Mesothelial cell of epicardium (in vitro differentiated cells): Measurements from ENCODE around the gene CCR6. TPM values are rescaled to one million over a fixed set of nuclear protein-coding genes. Genes with fewer than 3 reads are reported as not detected.
"Not testable (repeated sequence)": the region's sequence is repeated elsewhere in the genome, so short reads cannot be mapped to it uniquely, and the experiment has no call there.

Experiments used
- DNase-seq, 2 experiments: peaks; one replicate each; pipeline ENCODE4 v3.0.0; 2021; ENCODE audit warnings: low spot score in 2 of 2; ENCODE audit not compliant: unreplicated experiment in 2 of 2
- H3K27ac Mint-ChIP-seq: 2 replicates; pipeline ENCODE4 v1.8.0; 2021; ENCODE audit warnings: mixed read lengths
- H3K27me3 Mint-ChIP-seq: 2 replicates; pipeline ENCODE4 v1.8.0; 2021; ENCODE audit warnings: low read depth, mixed read lengths
- H3K36me3 Mint-ChIP-seq: 2 replicates; pipeline ENCODE4 v1.8.0; 2021; ENCODE audit warnings: mixed read lengths
- H3K4me1 Mint-ChIP-seq: 2 replicates; pipeline ENCODE4 v1.8.0; 2021; ENCODE audit warnings: mixed read lengths
- H3K4me3 Mint-ChIP-seq: 2 replicates; pipeline ENCODE4 v1.8.0; 2021; ENCODE audit warnings: mild to moderate bottlenecking, moderate library complexity, mixed read lengths
- H3K9me3 Mint-ChIP-seq: 2 replicates; pipeline ENCODE4 v1.8.0; 2021; ENCODE audit warnings: mixed read lengths
- total RNA-seq: library from RNA; stranded (reverse); gene quantifications from 3 replicates; pipeline ENCODE4 v1.2.1, GENCODE V29; 2021
- TF ChIP-seq, protein P1 (sequence below): fragments of 200-600 bp; sonication (generic); IDR thresholded peaks from one replicate; pipeline ENCODE4 v1.5.0; 2021; ENCODE audit warnings: antibody characterized with exemption; ENCODE audit not compliant: unreplicated experiment

Gene CCR6
- total RNA-seq, 1 donor from 2014 or later: not detected

DNA sequence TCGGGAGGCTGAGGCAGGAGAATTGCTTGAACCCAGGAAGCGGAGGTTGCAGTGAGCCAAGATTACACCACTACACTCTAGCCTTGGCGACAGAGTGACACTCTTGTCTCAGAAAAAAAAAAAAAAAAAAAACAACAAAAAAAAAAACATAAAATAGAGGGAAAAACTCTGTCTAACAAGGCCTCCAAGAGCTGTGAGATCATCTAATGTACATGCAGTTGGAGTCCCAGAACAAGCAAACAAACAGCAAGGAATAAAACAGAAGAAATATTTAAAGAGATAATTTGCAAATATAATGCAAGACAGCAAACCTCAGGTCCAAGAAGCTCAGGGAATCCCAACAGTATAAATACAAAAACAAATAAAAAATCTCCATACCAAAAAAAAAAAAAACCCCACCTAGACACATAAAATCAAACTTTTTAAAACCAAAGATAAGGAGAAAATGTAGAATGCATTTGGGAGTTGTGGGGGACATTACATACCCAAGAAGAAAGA, 35.0 kb upstream of the CCR6 start:
- no peak overlapping the region for H3K4me3 Mint-ChIP-seq
- H3K9me3 Mint-ChIP-seq: peaks cover 27% of the 10 kb centered on the region
- H3K36me3 Mint-ChIP-seq: peaks cover 4% of the 10 kb centered on the region
- H3K27ac Mint-ChIP-seq: no peak overlapping the region
- peaks cover 15% of the 10 kb centered on the region for H3K4me1 Mint-ChIP-seq
- TF ChIP-seq, protein P1, sequence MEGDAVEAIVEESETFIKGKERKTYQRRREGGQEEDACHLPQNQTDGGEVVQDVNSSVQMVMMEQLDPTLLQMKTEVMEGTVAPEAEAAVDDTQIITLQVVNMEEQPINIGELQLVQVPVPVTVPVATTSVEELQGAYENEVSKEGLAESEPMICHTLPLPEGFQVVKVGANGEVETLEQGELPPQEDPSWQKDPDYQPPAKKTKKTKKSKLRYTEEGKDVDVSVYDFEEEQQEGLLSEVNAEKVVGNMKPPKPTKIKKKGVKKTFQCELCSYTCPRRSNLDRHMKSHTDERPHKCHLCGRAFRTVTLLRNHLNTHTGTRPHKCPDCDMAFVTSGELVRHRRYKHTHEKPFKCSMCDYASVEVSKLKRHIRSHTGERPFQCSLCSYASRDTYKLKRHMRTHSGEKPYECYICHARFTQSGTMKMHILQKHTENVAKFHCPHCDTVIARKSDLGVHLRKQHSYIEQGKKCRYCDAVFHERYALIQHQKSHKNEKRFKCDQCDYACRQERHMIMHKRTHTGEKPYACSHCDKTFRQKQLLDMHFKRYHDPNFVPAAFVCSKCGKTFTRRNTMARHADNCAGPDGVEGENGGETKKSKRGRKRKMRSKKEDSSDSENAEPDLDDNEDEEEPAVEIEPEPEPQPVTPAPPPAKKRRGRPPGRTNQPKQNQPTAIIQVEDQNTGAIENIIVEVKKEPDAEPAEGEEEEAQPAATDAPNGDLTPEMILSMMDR: no peak
- H3K27me3 Mint-ChIP-seq: peaks cover 3% of the 10 kb centered on the region
- no peak for DNase-seq

DNA sequence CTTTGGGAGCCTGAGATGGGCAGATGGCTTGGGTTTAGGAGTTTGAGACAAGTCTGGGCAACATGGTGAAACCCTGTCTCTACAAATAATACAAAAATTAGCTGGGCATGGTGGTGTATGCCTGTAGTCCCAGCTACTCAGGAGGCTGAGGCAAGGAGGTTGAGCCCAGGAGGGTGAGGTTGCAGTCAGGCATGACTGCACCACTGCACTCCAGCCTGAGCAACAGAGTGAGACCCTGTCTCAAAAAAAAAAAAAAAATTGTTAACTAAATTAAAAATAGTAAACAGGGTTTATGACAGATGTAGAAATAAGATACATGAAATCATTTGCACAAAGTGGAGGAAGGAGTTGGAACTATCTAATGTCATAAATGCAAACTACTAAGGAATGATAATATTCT, 34.2 kb upstream of the CCR6 start:
- not testable (repeated sequence) for H3K36me3 Mint-ChIP-seq, H3K27ac Mint-ChIP-seq, DNase-seq, H3K27me3 Mint-ChIP-seq, H3K4me3 Mint-ChIP-seq
- H3K4me1 Mint-ChIP-seq: peaks cover 16% of the 10 kb centered on the region
- peaks cover 19% of the 10 kb centered on the region for H3K9me3 Mint-ChIP-seq

DNA sequence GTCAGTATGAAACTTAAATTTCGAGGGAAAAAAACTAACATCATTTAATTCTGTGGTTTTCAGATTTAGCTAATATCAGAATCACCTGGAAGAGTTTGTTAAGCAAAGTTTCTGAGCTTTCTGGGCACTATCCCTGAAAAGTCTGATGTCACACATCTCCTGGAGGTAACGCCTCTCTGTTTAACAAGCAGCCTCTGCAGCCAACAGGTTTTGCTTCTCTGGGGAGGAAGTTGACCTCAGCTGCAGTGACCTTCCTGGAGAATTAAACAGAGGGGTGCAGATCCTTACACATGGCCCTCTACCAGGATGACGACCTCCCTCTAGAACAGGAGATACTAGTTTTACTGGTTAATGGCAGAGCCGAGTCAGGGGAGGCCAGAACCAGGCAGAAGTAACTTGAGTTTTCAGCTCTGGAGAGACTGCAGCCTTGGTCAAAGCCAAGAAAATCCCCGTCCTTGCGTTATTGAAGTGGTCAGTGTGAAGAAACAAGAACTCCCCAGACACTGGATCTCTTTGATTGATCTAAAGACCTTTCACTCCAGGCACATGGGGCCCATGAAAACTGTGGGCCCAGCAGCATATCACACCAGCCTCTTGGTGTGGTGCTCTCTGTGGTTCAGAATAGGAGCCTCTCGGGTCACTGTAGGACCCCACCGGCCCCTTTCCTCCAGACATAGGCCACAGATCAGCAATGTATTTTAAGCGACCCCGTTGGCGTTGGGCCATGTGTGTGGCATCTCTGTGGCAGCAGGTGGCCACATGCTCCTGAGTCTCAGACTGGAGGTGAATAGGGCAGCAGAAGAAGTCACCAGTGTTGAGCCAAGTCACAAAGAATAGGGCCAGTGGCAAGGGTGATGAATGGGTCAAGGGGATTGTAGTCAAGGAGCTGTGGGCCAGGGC, 33.4 kb upstream of the CCR6 start:
- DNase-seq: no peak
- Mint-ChIP-seq H3K27me3 (no peaks in the 10 kb centered on the region), H3K27ac (no peak overlapping the region), H3K4me1 (peaks cover 16% of the 10 kb centered on the region), H3K36me3 (peaks cover 4% of the 10 kb centered on the region), H3K9me3 (peaks cover 18% of the 10 kb centered on the region), H3K4me3 (no peak overlapping the region)
- TF ChIP-seq, protein P1: no peak

DNA sequence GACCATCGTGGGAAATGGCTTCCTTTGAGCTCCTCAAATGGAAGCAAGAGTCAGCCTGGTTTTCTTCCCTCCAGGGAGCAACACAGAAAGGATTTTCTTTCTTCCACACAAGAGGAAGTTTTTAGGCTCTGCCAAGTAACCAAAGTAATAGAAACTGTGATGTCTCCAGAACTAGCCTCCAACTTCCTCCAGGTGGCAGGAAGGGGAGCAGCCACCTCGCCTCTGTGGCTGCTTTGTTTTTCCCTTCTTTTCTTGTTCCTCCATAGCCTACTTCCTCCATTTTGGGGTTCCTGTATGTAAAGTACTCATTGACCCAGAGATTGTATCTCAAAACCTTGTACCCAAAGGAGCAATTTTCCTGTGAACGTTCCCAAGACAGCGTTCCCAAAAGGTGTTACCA, 32.7 kb upstream of the CCR6 start:
- Mint-ChIP-seq H3K9me3 (peaks cover 18% of the 10 kb centered on the region), H3K36me3 (peaks cover 4% of the 10 kb centered on the region), H3K27ac (no peak overlapping the region), H3K4me3 (no peak overlapping the region), H3K27me3 (no peaks in the 10 kb centered on the region), H3K4me1 (peaks cover 16% of the 10 kb centered on the region)
- TF ChIP-seq, protein P1: no peak
- DNase-seq: no peak

DNA sequence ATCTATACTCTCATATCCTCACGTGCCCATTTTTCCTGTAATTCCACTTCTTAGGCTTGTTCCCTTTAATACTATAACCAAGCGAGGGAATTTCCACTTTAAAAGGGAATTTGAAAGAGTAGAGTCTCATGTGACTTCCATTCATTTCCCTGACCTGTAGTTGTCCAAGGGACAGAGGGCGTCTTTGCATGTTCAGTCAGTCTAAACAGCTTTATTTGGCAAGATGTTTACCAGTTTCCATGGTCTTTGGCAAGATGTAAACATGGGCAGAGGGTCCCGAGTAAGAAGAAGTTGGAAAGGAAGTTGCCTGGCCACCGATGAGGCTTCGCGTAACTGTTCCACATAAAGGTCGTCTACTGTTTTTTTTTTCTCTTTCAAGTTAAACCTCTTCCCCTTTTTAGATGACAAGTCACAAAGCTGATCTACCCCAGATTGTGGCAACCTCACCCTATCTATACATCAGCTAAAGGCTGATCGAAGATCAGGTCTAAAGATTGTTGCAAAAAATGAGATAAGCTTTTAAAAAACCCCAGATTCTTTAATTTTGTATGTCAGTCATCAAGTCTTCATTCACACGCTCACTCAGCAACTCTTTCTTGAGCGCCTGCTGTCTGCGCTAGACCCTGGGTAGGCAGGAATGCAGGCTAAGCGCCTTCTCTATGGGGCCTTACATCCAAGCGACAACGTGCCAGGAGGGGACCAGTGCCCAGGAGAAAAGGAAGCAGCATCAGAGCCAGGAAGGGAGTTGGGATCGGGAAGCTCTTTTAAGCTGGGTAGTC, 31.7 kb upstream of the CCR6 start:
- Mint-ChIP-seq H3K27me3 (no peaks in the 10 kb centered on the region), H3K4me1 (peaks cover 16% of the 10 kb centered on the region), H3K27ac (peak overlapping the region; percentile 32), H3K9me3 (peaks cover 12% of the 10 kb centered on the region), H3K4me3 (no peak overlapping the region), H3K36me3 (peaks cover 4% of the 10 kb centered on the region)
- TF ChIP-seq, protein P1: no peak
- DNase-seq: no peak

DNA sequence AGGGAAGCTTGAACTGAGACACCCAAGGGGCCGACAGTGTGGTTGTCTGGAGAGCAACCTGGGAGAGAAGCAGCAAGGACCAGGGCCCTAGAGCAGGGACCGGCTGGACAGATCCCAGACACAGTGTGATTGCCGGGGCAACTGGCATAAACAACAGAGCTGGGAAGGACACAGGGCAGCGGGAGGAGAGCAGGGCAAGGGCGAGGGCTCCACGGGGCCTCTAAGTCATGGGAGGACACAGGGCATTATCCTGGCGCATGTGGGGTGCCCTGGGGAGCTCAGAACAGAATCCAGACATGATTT, 31.1 kb upstream of the CCR6 start:
- Mint-ChIP-seq H3K36me3 (peaks cover 4% of the 10 kb centered on the region), H3K27me3 (no peaks in the 10 kb centered on the region)
- no peak for DNase-seq

More for the DNA sequence above, 31.1 kb upstream of the CCR6 start:
- H3K4me1 Mint-ChIP-seq: peaks cover 16% of the 10 kb centered on the region
- no peak overlapping the region for H3K4me3 Mint-ChIP-seq
- TF ChIP-seq, protein P1: no peak
- peaks cover 12% of the 10 kb centered on the region for H3K9me3 Mint-ChIP-seq
- peak overlapping the region; percentile 32 for H3K27ac Mint-ChIP-seq
